C4-2B (cell line): ENCODE data around the gene CHD9NB.

Experiments
- H3K27ac ChIP-seq: fragments of 450-650 bp; 2 replicates; pipeline ENCODE4 v1.5.1; 2017
- CTCF ChIP-seq: fragments of 450-650 bp; conservative IDR thresholded peaks from 2 replicates; pipeline ENCODE4 v1.5.1; 2017; ENCODE audit warnings: mild to moderate bottlenecking
- ZFX ChIP-seq: fragments of 450-650 bp; IDR thresholded peaks from 2 replicates; pipeline ENCODE4 v1.6.1; 2017

The CHD9NB gene

GRCh38 chr16:53035176-53035942 lies 17.3 kb downstream of the CHD9NB start:
- TF ChIP-seq CTCF (no peak), ZFX (no peak)

GRCh38 chr16:53034306-53034705 lies 18.4 kb downstream of the CHD9NB start:
- no peak overlapping the region for H3K27ac ChIP-seq
- TF ChIP-seq ZFX (no peak), CTCF (no peak)

More at GRCh38 chr16:53035176-53035942, 17.3 kb downstream of the CHD9NB start:
- no peak overlapping the region for H3K27ac ChIP-seq

- no peak for TF ChIP-seq ZFX
- TF ChIP-seq CTCF = no peak
- H3K27ac ChIP-seq = no peak overlapping the region
Measured at GRCh38 chr16:53031323-53031942, 21.3 kb downstream of the CHD9NB start.

GRCh38 chr16:53029971-53030370 lies 22.7 kb downstream of the CHD9NB start:
- no peak for TF ChIP-seq ZFX
- no peak for TF ChIP-seq CTCF
- no peak overlapping the region for H3K27ac ChIP-seq

DNA sequence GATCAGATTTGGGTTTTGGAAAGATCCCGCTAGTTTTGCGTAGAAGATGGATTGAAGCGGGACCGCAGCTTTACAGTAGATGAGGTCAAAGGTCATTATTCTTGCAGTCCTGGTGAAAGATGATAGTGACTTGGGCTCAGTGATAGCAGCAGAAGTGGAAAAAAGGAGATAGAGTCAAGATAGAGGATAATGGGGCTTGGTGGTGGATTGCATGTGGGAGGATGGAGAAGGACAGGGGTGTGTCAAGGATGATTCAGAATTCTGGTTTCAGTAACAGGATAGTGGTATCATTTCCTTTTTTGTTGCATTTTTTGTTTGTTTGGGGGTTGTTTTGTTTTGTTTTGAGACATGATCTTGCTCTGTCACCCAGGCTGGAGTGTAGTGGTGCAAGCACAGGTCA lies 28.7 kb downstream of the CHD9NB start:
- TF ChIP-seq CTCF (no peak), ZFX (no peak)

GRCh38 chr16:53022374-53022773 lies 30.3 kb downstream of the CHD9NB start:
- no peak for TF ChIP-seq ZFX
- TF ChIP-seq CTCF = peak; percentile 75
- H3K27ac ChIP-seq = no peak overlapping the region

More for the DNA sequence above, 28.7 kb downstream of the CHD9NB start:
- H3K27ac ChIP-seq = no peak overlapping the region

DNA sequence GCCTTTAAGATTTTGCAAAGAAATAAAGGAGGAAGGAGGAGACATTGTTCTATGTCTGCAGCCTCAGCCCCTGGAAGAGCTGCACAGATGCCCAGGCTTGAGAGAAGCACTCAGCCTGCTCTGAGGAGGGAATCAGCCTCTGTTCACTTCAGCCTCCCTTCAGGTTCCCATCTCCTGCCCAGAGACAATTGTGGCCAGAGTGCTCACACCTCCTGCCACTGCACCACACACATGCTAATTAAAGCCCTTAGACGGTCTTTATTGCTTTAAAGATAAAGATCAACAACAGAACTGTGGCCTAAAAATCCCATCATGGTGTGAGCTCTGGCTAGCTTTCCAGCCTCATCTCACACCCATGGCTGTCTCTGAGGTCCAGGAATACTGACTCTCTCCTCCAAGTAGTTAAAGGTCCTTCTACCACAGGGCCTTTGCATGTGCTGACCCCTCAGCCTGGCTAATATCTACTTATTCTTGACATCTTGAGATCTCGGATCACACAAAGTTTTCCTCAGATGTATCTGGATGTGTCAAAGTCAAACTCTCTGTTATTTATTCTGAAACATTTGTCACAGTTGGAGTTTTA lies 33.8 kb downstream of the CHD9NB start:
- H3K27ac ChIP-seq = no peak overlapping the region
- TF ChIP-seq CTCF (no peak), ZFX (no peak)
